Cardiac muscle cell (in vitro differentiated cells and primary cell): ENCODE measurements around the gene SLC2A4. TPM values are rescaled to one million over a fixed set of nuclear protein-coding genes. Genes with fewer than 3 reads are reported as not detected.

Source experiments
- DNase-seq, 2 donors: peaks; one replicate each; pipeline versions ENCODE4 v3.0.0 to v3.0.0-alpha.2; 2010 to 2017; ENCODE audit warnings: low read depth in 1 of 2, low spot score in 1 of 2
- H3K27ac ChIP-seq: fragments of 200-600 bp; sonication (generic); 2 replicates; pipeline ENCODE4 v1.5.1; 2016
- H3K27me3 ChIP-seq: fragments of 200-600 bp; sonication (generic); 2 replicates; pipeline ENCODE4 v1.6.0; 2016; ENCODE audit warnings: control low read depth
- H3K36me3 ChIP-seq: fragments of 200-600 bp; sonication (generic); 2 replicates; pipeline ENCODE4 v1.5.1; 2016; ENCODE audit warnings: control low read depth
- H3K4me1 ChIP-seq: fragments of 200-600 bp; sonication (generic); 2 replicates; pipeline ENCODE4 v1.8.1; 2017; ENCODE audit warnings: low read depth, mild to moderate bottlenecking, mixed run types
- H3K4me3 ChIP-seq: fragments of 200-600 bp; sonication (generic); 2 replicates; pipeline ENCODE4 v1.5.1; 2016; ENCODE audit warnings: mild to moderate bottlenecking
- H3K9me3 ChIP-seq: fragments of 200-600 bp; sonication (generic); 2 replicates; pipeline ENCODE4 v1.5.1; 2017; ENCODE audit warnings: low read depth, mild to moderate bottlenecking, control low read depth
- polyA plus RNA-seq: library from polyadenylated mRNA; unstranded; fragments of >200 nt; fragmentation: Nextera tagmentation; extraction: Ambion mirVana; gene quantifications from 2 replicates; pipeline ENCODE4 v1.2.1, GENCODE V29; 2016
- total RNA-seq: library from RNA; depleted of rRNA; stranded (reverse); fragments of >200 nt; gene quantifications from 2 replicates; pipeline ENCODE4 v1.2.3, GENCODE V29; 2016
- TF ChIP-seq, protein P1 (sequence below): IDR thresholded peaks from 2 replicates; pipeline ENCODE4 v1.5.1; 2012; ENCODE audit warnings: low read depth, mild to moderate bottlenecking, low read length

SLC2A4 gene
- total RNA-seq (36.3 and 42.6 TPM in 2 replicates), polyA plus RNA-seq (23.4 and 32.7 TPM in 2 replicates)

DNA sequence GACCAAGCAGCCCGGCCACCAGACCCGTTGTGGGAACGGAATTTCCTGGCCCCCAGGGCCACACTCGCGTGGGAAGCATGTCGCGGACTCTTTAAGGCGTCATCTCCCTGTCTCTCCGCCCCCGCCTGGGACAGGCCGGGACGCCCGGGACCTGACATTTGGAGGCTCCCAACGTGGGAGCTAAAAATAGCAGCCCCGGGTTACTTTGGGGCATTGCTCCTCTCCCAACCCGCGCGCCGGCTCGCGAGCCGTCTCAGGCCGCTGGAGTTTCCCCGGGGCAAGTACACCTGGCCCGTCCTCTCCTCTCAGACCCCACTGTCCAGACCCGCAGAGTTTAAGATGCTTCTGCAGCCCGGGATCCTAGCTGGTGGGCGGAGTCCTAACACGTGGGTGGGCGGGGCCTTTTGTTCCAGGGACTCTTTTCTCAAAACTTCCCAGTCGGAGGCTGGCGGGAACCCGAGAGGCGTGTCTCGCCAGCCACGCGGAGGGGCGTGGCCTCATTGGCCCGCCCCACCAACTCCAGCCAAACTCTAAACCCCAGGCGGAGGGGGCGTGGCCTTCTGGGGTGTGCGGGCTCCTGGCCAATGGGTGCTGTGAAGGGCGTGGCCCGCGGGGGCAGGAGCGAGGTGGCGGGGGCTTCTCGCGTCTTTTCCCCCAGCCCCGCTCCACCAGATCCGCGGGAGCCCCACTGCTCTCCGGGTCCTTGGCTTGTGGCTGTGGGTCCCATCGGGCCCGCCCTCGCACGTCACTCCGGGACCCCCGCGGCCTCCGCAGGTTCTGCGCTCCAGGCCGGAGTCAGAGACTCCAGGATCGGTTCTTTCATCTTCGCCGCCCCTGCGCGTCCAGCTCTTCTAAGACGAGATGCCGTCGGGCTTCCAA is at the start of gene SLC2A4:
SLC2A4 (plus strand) TSS at position 645 of the 879 bp plus-strand sequence; CDS start at position 862, 217 bp downstream.
- Histone ChIP-seq H3K4me1 (no peaks in the 10 kb centered on the region), H3K27me3 (no peaks in the 10 kb centered on the region), H3K9me3 (no peaks in the 10 kb centered on the region), H3K4me3 (peak within 1 kb of the TSS; percentile 76), H3K27ac (peak within 1 kb of the TSS; percentile 99), H3K36me3 (peaks cover 19% of the 10 kb centered on the region)
- peak; percentile 96 to 99 for DNase-seq
- TF ChIP-seq, protein P1, sequence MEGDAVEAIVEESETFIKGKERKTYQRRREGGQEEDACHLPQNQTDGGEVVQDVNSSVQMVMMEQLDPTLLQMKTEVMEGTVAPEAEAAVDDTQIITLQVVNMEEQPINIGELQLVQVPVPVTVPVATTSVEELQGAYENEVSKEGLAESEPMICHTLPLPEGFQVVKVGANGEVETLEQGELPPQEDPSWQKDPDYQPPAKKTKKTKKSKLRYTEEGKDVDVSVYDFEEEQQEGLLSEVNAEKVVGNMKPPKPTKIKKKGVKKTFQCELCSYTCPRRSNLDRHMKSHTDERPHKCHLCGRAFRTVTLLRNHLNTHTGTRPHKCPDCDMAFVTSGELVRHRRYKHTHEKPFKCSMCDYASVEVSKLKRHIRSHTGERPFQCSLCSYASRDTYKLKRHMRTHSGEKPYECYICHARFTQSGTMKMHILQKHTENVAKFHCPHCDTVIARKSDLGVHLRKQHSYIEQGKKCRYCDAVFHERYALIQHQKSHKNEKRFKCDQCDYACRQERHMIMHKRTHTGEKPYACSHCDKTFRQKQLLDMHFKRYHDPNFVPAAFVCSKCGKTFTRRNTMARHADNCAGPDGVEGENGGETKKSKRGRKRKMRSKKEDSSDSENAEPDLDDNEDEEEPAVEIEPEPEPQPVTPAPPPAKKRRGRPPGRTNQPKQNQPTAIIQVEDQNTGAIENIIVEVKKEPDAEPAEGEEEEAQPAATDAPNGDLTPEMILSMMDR: no peak

DNA sequence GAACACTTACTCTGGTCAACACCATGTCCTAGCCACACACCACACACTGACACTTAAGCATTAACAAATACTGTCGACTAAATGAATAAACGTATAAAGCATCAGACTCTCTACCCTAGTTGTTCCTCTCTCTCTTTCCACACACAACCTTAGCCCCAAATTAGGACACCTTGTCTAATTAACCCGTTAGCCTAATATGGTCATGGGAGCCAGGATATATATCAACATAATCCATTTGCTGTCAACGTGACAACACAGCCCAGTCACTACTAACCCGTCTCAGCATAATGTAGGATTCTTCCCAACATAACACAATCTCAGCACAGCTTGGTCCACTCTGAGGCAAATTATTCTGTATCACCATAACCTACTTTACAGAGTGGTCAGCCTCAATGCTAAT is 49.4 kb upstream of the SLC2A4 start:
- H3K4me1 ChIP-seq: peaks cover 9% of the 10 kb centered on the region
- H3K9me3 ChIP-seq: no peaks in the 10 kb centered on the region
- H3K4me3 ChIP-seq: no peak overlapping the region
- peaks cover 29% of the 10 kb centered on the region for H3K36me3 ChIP-seq
- no peak overlapping the region for H3K27ac ChIP-seq
- DNase-seq: no peak
- H3K27me3 ChIP-seq: no peaks in the 10 kb centered on the region
- TF ChIP-seq, protein P1: no peak

- H3K4me3 ChIP-seq: peak overlapping the region; percentile 79
- no peak for DNase-seq
- H3K27ac ChIP-seq: peak overlapping the region; percentile 89
- no peaks in the 10 kb centered on the region for H3K27me3 ChIP-seq
- no peaks in the 10 kb centered on the region for H3K9me3 ChIP-seq
- peaks cover 14% of the 10 kb centered on the region for H3K36me3 ChIP-seq
- TF ChIP-seq, protein P1: no peak
- peaks cover 9% of the 10 kb centered on the region for H3K4me1 ChIP-seq
Measured at GRCh38 chr17:7233701-7234082, 47.8 kb upstream of the SLC2A4 start.

- Histone ChIP-seq H3K4me1 (peaks cover 9% of the 10 kb centered on the region), H3K4me3 (peak within 1 kb of the TSS; percentile 79), H3K36me3 (peaks cover 8% of the 10 kb centered on the region), H3K9me3 (no peaks in the 10 kb centered on the region), H3K27ac (peak within 1 kb of the TSS; percentile 89), H3K27me3 (no peaks in the 10 kb centered on the region)
- DNase-seq: peak; percentile 96 to 97
- TF ChIP-seq, protein P1: no peak
Measured at GRCh38 chr17:7234083-7234951, 47.2 kb upstream of the SLC2A4 start, which contains the start of gene DVL2. TSS of gene DVL2 (minus strand) at chr17:7234517. CDS start at chr17:7234262, 255 bp downstream.
